HepG2 (cell line): Measurements from ENCODE around the gene ANTKMT. TPM values are rescaled to one million over a fixed set of nuclear protein-coding genes. Genes with fewer than 3 reads are reported as not detected.

Source experiments
- AGO1 ChIP-seq: fragments of 200-400 bp; formaldehyde crosslinking; IDR thresholded peaks from 2 replicates; pipeline ENCODE4 v1.6.1; 2017; ENCODE audit warnings: mild to moderate bottlenecking, low read depth, low read length, moderate library complexity; ENCODE audit not compliant: poor library complexity, severe bottlenecking
- CHCHD3 ChIP-seq: sonication (generic); formaldehyde crosslinking; IDR thresholded peaks from 2 replicates; pipeline ENCODE4 v1.8.0; 2022; ENCODE audit warnings: mild to moderate bottlenecking, missing genetic modification reagents, moderate library complexity
- HDAC2 ChIP-seq: sonication (generic); formaldehyde crosslinking; IDR thresholded peaks from 2 replicates; pipeline ENCODE4 v1.4.0; 2020; ENCODE audit warnings: missing genetic modification reagents
- HES4 ChIP-seq: sonication (generic); formaldehyde crosslinking; IDR thresholded peaks from 2 replicates; pipeline ENCODE4 v1.9.0; 2021; ENCODE audit warnings: mild to moderate bottlenecking, missing genetic modification reagents, borderline replicate concordance
- KDM1A ChIP-seq: IDR thresholded peaks from 2 replicates; pipeline ENCODE4 v1.6.1; 2016; ENCODE audit warnings: missing compliant biosample characterization
- NFYC ChIP-seq: IDR thresholded peaks from 2 replicates; pipeline ENCODE4 v1.6.1; 2016; ENCODE audit warnings: missing genetic modification reagents, missing compliant biosample characterization
- ZFP41 ChIP-seq: sonication (generic); formaldehyde crosslinking; IDR thresholded peaks from 2 replicates; pipeline ENCODE4 v1.4.0; 2020; ENCODE audit warnings: mild to moderate bottlenecking, missing genetic modification reagents, borderline replicate concordance
- ZNF451 ChIP-seq: sonication (generic); formaldehyde crosslinking; IDR thresholded peaks from 2 replicates; pipeline ENCODE4 v1.5.0; 2020; ENCODE audit warnings: mild to moderate bottlenecking, missing genetic modification reagents
- polyA plus RNA-seq, 8 experiments: library from polyadenylated mRNA; depleted of rRNA in 3 of 8; stranded (reverse) in 7 of 8; unstranded in 1 of 8; fragments of >200 nt; fragmentation: Illumina TruSeq in 4 of 8; extraction: Trizol in 4 of 8; gene quantifications; 2 replicates each; pipeline versions ENCODE4 v1.2.1 to v1.2.3, GENCODE V29; 2011 to 2016; ENCODE audit warnings: low read depth in 4 of 8, missing spikeins in 1 of 8, mixed read lengths in 1 of 8; ENCODE audit not compliant: insufficient read depth in 1 of 8
- total RNA-seq, 5 experiments: library from RNA; depleted of rRNA; stranded (reverse); fragments of >200 nt; fragmentation: Illumina TruSeq; extraction: Trizol; gene quantifications; 2 replicates each; pipeline ENCODE4 v1.2.3, GENCODE V29; 2016; ENCODE audit warnings: low read depth in 1 of 5
- TF ChIP-seq, protein P1 (sequence below): sonication (generic); formaldehyde crosslinking; IDR thresholded peaks from 2 replicates; pipeline ENCODE4 v1.4.0; 2020; ENCODE audit warnings: mild to moderate bottlenecking, missing genetic modification reagents, borderline replicate concordance
- TF ChIP-seq, protein P2 (sequence below): sonication (generic); formaldehyde crosslinking; IDR thresholded peaks from 2 replicates; pipeline ENCODE4 v1.4.0; 2020; ENCODE audit warnings: missing genetic modification reagents, borderline replicate concordance
- TF ChIP-seq, protein P3 (sequence below): IDR thresholded peaks from 2 replicates; pipeline ENCODE4 v1.6.1; 2016; ENCODE audit warnings: missing biosample characterization, missing genetic modification reagents, low read depth
- TF ChIP-seq, protein P4 (sequence below): sonication (generic); formaldehyde crosslinking; IDR thresholded peaks from 2 replicates; pipeline ENCODE4 v1.4.0; 2020; ENCODE audit warnings: mild to moderate bottlenecking, missing genetic modification reagents

ANTKMT gene
- total and polyA plus RNA-seq, 2 of the 13 experiments (the other 11 are each of a cell fraction or from before 2014, with no cell fraction given), result 7.5 to 47.8 TPM

DNA sequence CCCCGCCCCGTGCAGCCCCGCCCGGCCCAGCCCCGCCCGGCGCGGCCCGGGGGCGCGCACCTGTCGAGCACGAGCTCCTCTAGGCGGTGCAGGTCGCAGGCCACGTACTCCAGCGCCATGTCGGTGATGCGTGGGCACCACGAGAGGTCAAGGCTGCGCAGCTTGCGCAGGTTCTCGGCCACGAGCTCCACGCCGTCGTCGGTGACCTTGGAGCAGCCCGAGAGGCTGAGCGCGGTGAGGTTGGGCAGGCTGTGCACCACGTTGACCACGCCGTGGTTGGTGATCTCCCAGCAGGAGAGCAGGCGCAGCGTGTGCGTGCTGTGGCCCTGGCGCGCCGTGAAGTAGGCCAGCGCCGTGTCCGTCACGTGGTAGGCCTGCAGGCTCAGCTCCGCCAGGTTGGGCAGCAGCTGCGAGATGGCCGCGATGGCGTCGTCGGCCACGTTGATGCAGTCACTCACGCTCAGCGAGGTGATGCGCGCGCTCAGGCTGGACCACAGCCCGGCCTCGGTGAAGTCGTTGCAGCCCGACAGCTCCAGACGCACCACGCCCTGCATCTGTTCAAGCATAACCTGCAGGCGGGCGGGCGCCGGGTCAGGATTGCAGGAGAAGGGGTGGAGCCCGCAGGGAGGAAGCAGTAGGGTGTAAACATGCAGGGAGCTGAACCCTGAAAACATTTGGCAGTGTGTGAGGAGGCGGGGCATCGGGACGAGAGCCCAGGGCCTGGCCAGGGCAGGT lies 25.4 kb upstream of the ANTKMT start (continued):
- TF ChIP-seq NFYC (no peak), HES4 (peak; percentile 85; the same call in 1 of the 2 replicates), HDAC2 (no peak; the same call in 1 of the 2 replicates), KDM1A (CRISPR knock-in tag) (no peak), ZFP41 (CRISPR knock-in tag) (peak; percentile 45; the same call in 1 of the 2 replicates), CHCHD3 (0 out of 2 replicates have a peak, but pooled peaks have one; percentile 78), ZNF451 (CRISPR knock-in tag) (peak; percentile 74), AGO1 (no peak)
- TF ChIP-seq, protein P1, sequence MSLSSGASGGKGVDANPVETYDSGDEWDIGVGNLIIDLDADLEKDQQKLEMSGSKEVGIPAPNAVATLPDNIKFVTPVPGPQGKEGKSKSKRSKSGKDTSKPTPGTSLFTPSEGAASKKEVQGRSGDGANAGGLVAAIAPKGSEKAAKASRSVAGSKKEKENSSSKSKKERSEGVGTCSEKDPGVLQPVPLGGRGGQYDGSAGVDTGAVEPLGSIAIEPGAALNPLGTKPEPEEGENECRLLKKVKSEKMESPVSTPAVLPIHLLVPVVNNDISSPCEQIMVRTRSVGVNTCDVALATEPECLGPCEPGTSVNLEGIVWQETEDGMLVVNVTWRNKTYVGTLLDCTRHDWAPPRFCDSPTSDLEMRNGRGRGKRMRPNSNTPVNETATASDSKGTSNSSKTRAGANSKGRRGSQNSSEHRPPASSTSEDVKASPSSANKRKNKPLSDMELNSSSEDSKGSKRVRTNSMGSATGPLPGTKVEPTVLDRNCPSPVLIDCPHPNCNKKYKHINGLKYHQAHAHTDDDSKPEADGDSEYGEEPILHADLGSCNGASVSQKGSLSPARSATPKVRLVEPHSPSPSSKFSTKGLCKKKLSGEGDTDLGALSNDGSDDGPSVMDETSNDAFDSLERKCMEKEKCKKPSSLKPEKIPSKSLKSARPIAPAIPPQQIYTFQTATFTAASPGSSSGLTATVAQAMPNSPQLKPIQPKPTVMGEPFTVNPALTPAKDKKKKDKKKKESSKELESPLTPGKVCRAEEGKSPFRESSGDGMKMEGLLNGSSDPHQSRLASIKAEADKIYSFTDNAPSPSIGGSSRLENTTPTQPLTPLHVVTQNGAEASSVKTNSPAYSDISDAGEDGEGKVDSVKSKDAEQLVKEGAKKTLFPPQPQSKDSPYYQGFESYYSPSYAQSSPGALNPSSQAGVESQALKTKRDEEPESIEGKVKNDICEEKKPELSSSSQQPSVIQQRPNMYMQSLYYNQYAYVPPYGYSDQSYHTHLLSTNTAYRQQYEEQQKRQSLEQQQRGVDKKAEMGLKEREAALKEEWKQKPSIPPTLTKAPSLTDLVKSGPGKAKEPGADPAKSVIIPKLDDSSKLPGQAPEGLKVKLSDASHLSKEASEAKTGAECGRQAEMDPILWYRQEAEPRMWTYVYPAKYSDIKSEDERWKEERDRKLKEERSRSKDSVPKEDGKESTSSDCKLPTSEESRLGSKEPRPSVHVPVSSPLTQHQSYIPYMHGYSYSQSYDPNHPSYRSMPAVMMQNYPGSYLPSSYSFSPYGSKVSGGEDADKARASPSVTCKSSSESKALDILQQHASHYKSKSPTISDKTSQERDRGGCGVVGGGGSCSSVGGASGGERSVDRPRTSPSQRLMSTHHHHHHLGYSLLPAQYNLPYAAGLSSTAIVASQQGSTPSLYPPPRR (CRISPR knock-in tag), result no peak
- TF ChIP-seq, protein P2, sequence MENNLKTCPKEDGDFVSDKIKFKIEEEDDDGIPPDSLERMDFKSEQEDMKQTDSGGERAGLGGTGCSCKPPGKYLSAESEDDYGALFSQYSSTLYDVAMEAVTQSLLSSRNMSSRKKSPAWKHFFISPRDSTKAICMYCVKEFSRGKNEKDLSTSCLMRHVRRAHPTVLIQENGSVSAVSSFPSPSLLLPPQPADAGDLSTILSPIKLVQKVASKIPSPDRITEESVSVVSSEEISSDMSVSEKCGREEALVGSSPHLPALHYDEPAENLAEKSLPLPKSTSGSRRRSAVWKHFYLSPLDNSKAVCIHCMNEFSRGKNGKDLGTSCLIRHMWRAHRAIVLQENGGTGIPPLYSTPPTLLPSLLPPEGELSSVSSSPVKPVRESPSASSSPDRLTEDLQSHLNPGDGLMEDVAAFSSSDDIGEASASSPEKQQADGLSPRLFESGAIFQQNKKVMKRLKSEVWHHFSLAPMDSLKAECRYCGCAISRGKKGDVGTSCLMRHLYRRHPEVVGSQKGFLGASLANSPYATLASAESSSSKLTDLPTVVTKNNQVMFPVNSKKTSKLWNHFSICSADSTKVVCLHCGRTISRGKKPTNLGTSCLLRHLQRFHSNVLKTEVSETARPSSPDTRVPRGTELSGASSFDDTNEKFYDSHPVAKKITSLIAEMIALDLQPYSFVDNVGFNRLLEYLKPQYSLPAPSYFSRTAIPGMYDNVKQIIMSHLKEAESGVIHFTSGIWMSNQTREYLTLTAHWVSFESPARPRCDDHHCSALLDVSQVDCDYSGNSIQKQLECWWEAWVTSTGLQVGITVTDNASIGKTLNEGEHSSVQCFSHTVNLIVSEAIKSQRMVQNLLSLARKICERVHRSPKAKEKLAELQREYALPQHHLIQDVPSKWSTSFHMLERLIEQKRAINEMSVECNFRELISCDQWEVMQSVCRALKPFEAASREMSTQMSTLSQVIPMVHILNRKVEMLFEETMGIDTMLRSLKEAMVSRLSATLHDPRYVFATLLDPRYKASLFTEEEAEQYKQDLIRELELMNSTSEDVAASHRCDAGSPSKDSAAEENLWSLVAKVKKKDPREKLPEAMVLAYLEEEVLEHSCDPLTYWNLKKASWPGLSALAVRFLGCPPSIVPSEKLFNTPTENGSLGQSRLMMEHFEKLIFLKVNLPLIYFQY (CRISPR knock-in tag), result no peak; the same call in 1 of the 2 replicates
- TF ChIP-seq, protein P3, sequence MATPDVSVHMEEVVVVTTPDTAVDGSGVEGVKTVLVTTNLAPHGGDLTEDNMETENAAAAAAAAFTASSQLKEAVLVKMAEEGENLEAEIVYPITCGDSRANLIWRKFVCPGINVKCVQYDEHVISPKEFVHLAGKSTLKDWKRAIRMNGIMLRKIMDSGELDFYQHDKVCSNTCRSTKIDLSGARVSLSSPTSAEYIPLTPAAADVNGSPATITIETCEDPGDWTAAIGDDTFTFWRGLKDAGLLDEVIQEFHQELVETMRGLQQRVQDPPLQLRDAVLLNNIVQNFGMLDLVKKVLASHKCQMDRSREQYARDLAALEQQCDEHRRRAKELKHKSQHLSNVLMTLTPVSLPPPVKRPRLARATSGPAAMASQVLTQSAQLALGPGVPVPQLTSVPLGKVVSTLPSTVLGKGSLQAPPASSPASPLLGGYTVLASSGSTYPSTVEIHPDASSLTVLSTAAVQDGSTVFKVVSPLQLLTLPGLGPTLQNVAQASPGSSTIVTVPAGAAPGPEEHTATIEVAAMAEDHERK, result no peak
- TF ChIP-seq, protein P4, sequence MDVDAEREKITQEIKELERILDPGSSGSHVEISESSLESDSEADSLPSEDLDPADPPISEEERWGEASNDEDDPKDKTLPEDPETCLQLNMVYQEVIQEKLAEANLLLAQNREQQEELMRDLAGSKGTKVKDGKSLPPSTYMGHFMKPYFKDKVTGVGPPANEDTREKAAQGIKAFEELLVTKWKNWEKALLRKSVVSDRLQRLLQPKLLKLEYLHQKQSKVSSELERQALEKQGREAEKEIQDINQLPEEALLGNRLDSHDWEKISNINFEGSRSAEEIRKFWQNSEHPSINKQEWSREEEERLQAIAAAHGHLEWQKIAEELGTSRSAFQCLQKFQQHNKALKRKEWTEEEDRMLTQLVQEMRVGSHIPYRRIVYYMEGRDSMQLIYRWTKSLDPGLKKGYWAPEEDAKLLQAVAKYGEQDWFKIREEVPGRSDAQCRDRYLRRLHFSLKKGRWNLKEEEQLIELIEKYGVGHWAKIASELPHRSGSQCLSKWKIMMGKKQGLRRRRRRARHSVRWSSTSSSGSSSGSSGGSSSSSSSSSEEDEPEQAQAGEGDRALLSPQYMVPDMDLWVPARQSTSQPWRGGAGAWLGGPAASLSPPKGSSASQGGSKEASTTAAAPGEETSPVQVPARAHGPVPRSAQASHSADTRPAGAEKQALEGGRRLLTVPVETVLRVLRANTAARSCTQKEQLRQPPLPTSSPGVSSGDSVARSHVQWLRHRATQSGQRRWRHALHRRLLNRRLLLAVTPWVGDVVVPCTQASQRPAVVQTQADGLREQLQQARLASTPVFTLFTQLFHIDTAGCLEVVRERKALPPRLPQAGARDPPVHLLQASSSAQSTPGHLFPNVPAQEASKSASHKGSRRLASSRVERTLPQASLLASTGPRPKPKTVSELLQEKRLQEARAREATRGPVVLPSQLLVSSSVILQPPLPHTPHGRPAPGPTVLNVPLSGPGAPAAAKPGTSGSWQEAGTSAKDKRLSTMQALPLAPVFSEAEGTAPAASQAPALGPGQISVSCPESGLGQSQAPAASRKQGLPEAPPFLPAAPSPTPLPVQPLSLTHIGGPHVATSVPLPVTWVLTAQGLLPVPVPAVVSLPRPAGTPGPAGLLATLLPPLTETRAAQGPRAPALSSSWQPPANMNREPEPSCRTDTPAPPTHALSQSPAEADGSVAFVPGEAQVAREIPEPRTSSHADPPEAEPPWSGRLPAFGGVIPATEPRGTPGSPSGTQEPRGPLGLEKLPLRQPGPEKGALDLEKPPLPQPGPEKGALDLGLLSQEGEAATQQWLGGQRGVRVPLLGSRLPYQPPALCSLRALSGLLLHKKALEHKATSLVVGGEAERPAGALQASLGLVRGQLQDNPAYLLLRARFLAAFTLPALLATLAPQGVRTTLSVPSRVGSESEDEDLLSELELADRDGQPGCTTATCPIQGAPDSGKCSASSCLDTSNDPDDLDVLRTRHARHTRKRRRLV (CRISPR knock-in tag), result peak; percentile 65; the same call in 1 of the 2 replicates
